GM12878 (cell line): ENCODE data around the gene PSMB9. TPM values are rescaled to one million over a fixed set of nuclear protein-coding genes. Genes with fewer than 3 reads are reported as not detected.

Experiments used
- ATAC-seq: fragments of 200-7000 bp; cut with Tn5 transposase; 3 replicates; pipeline ENCODE4 v1.9.1; 2020; ENCODE audit warnings: mild to moderate bottlenecking, moderate library complexity
- BruUV-seq: library from RNA; stranded (reverse); fragments of 400-500 nt; replicated peaks from 2 replicates; lab custom pipeline; 2021; lab: Mats Ljungman, UMichigan
- CTCF ChIA-PET: fragments of 300-600 bp; sonication (Branson Sonifier 250); formaldehyde crosslinking; extraction: SDS; loops from one replicate; lab custom pipeline; 2021; ENCODE audit warnings: inconsistent platforms; lab: Yijun Ruan, JAX
- POLR2A ChIA-PET: fragments of 350-600 bp; formaldehyde crosslinking; extraction: SDS; loops from one replicate; lab custom pipeline; 2021; ENCODE audit warnings: inconsistent platforms; lab: Charles Lee
- RAD21 ChIA-PET: fragments of 300-600 bp; sonication (Branson Sonifier 250); formaldehyde crosslinking; loops from one replicate; lab custom pipeline; 2023; ENCODE audit warnings: antibody characterized with exemption; ENCODE audit not compliant: unreplicated experiment; lab: Charles Lee
- SMC1A ChIA-PET: fragments of 300-600 bp; sonication (Branson Sonifier 250); formaldehyde crosslinking; loops from one replicate; lab custom pipeline; 2023; ENCODE audit not compliant: unreplicated experiment, uncharacterized antibody; lab: Charles Lee
- DNase-seq: peaks from one replicate; pipeline ENCODE4 v3.0.0-alpha.2; 2011; ENCODE audit warnings: low read depth, low spot score
- FAIRE-seq: peaks from 3 replicates; lab custom pipeline; 2011; peaks lifted over from hg19 to GRCh38; lab: Jason Lieb, UNC
- H2AFZ ChIP-seq: 2 replicates; pipeline ENCODE4 v1.6.0; 2011; ENCODE audit warnings: low read depth, low read length, control low read depth; ENCODE audit not compliant: control insufficient read depth
- H3K27ac ChIP-seq: 2 replicates; pipeline ENCODE4 v1.5.1; 2011; ENCODE audit warnings: control low read depth; ENCODE audit not compliant: control insufficient read depth, insufficient read depth
- H3K27me3 ChIP-seq, 2 experiments: replicated peaks in 1 of 2; 2 replicates each; pipeline versions ENCODE4 v1.6.0 to v1.6.1; 2011; ENCODE audit warnings: low read length in 1 of 2; ENCODE audit not compliant: control insufficient read depth in 2 of 2, insufficient read depth in 2 of 2
- H3K36me3 ChIP-seq, 2 experiments: 2 replicates each; pipeline ENCODE4 v1.5.1; 2011; ENCODE audit warnings: low read length in 1 of 2; ENCODE audit not compliant: control insufficient read depth in 2 of 2, insufficient read depth in 2 of 2
- H3K4me1 ChIP-seq: 2 replicates; pipeline ENCODE4 v1.6.1; 2011; ENCODE audit warnings: mild to moderate bottlenecking, low read length, moderate library complexity, mixed read lengths; ENCODE audit not compliant: control insufficient read depth, insufficient read depth
- H3K4me2 ChIP-seq: 2 replicates; pipeline ENCODE4 v1.6.0; 2011; ENCODE audit warnings: control low read depth; ENCODE audit not compliant: control insufficient read depth, insufficient read depth
- H3K4me3 ChIP-seq: fragments of 200-600 bp; sonication (generic); 2 replicates; pipeline ENCODE4 v1.5.1; 2016
- H3K79me2 ChIP-seq: 2 replicates; pipeline ENCODE4 v1.6.0; 2011; ENCODE audit warnings: low read length; ENCODE audit not compliant: control insufficient read depth, insufficient read depth
- H3K9ac ChIP-seq: 2 replicates; pipeline ENCODE4 v1.8.0; 2011; ENCODE audit warnings: low read length, control low read depth, mixed read lengths; ENCODE audit not compliant: control insufficient read depth, insufficient read depth
- H3K9me3 ChIP-seq: replicated peaks from 3 replicates; pipeline ENCODE4 v1.5.1; 2011; ENCODE audit warnings: mild to moderate bottlenecking, low read length; ENCODE audit not compliant: control insufficient read depth, insufficient read depth
- H4K20me1 ChIP-seq: 2 replicates; pipeline ENCODE4 v1.6.0; 2011; ENCODE audit not compliant: control insufficient read depth, insufficient read depth
- FOS ChIP-seq: IDR thresholded peaks from 3 replicates; pipeline ENCODE4 v1.6.1; 2011; ENCODE audit warnings: borderline replicate concordance; ENCODE audit not compliant: insufficient read length; ENCODE audit errors: extremely low read depth
- HDAC6 ChIP-seq: fragments of 200-600 bp; sonication (generic); IDR thresholded peaks from one replicate; pipeline ENCODE4 v1.8.0; 2017; ENCODE audit warnings: antibody characterized with exemption; ENCODE audit not compliant: unreplicated experiment
- NR2C1 ChIP-seq: fragments of 450-650 bp; IDR thresholded peaks from 2 replicates; pipeline ENCODE4 v1.6.1; 2017; ENCODE audit warnings: antibody characterized with exemption, mild to moderate bottlenecking, moderate library complexity
- PML ChIP-seq: IDR thresholded peaks from 2 replicates; pipeline ENCODE4 v1.6.1; 2012; ENCODE audit warnings: low read length, inconsistent platforms
- TCF12 ChIP-seq: IDR thresholded peaks from 2 replicates; pipeline ENCODE4 v1.6.1; 2011; ENCODE audit warnings: low read depth, mild to moderate bottlenecking, low read length
- WGBS: methylation state at CpG from one replicate; pipeline ENCODE4 v1.1.6; 2016; ENCODE audit warnings: low lambda C conversion rate; ENCODE audit not compliant: insufficient replicate concordance, insufficient coverage; ENCODE audit errors: missing lambda C conversion rate; 5-methylcytosine and 5-hydroxymethylcytosine counted together
- in situ Hi-C: fragments of 300-500 bp; cut with MboI; formaldehyde crosslinking; loops from 9 replicates; pipeline ENCODE4 v1.14.3; 2018; ENCODE audit warnings: mixed read lengths
- intact Hi-C: fragments of 100-400 bp; cut with micrococcal nuclease; formaldehyde crosslinking; loops from one replicate; pipeline ENCODE4 v1.14.2; 2022; ENCODE audit not compliant: unreplicated experiment
- polyA plus RNA-seq, 11 experiments: library from polyadenylated mRNA; depleted of rRNA in 4 of 11; unstranded in 6 of 11; stranded (reverse) in 5 of 11; fragments of >200 nt; fragmentation: Nextera tagmentation in 4 of 11; fragmentation: Illumina TruSeq in 1 of 11; extraction: Ambion mirVana in 4 of 11; extraction: Trizol in 1 of 11; gene quantifications; 1 replicate in 1 of 11; 2 replicates in 10 of 11; pipeline versions ENCODE4 v1.2.1 to v1.2.3, GENCODE V29; 2011 to 2016; ENCODE audit warnings: inconsistent platforms in 2 of 11, missing spikeins in 2 of 11, low read depth in 1 of 11
- total RNA-seq, 4 experiments: library from RNA; depleted of rRNA in 3 of 4; stranded (reverse); fragments of >200 nt in 3 of 4; fragmentation: Illumina TruSeq in 1 of 4; extraction: Trizol in 1 of 4; gene quantifications; 2 replicates each; pipeline versions ENCODE4 v1.2.1 to v1.2.3, GENCODE V29; 2013 to 2021
- TF ChIP-seq, protein P1 (sequence below): IDR thresholded peaks from 2 replicates; pipeline ENCODE4 v1.6.1; 2011; ENCODE audit warnings: borderline replicate concordance, low read depth, mild to moderate bottlenecking, moderate library complexity, mixed read lengths, low read length; ENCODE audit not compliant: insufficient read depth; ENCODE audit errors: extremely low read length

The PSMB9 gene
- total and polyA plus RNA-seq, 10 of the 15 experiments (the other 5 are each of a cell fraction or from before 2014, with no cell fraction given), result 167 to 517 (median 275) TPM

- CTCF ChIA-PET, result interaction anchor here (1.0 kb wide), 1 partner anchor 78 kb away, joined by 3 read pairs; no protein-coding TSS in a partner anchor
- H3K36me3 ChIP-seq, result no peaks in the 10 kb centered on the region
- H2AFZ ChIP-seq, result no peak overlapping the region
- no peak for FAIRE-seq
- H3K4me2 ChIP-seq, result no peak overlapping the region
- H3K9me3 ChIP-seq, result no peaks in the 10 kb centered on the region
- POLR2A ChIA-PET, result no interaction called here
- no peaks in the 10 kb centered on the region for H4K20me1 ChIP-seq
- H3K4me3 ChIP-seq, result no peak overlapping the region
- SMC1A ChIA-PET, result interaction anchor here (1.0 to 2.7 kb wide), 2 partner anchors 20 to 78 kb away, joined by 3 to 27 read pairs; no protein-coding TSS in a partner anchor
- H3K27me3 ChIP-seq, result no peaks in the 10 kb centered on the region
- TF ChIP-seq NR2C1, result no peak
- TF ChIP-seq FOS, result no peak
- TF ChIP-seq PML, result no peak
- no peak for TF ChIP-seq TCF12
- TF ChIP-seq, protein P1, sequence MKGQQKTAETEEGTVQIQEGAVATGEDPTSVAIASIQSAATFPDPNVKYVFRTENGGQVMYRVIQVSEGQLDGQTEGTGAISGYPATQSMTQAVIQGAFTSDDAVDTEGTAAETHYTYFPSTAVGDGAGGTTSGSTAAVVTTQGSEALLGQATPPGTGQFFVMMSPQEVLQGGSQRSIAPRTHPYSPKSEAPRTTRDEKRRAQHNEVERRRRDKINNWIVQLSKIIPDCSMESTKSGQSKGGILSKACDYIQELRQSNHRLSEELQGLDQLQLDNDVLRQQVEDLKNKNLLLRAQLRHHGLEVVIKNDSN, result no peak
- no peak for TF ChIP-seq HDAC6
- TF ChIP-seq, all 136 proteins: peak for 0
- DNase-seq, result no peak
- no peak overlapping the region for H3K9ac ChIP-seq
- no TSS peak for BruUV-seq
- WGBS, result 4% methylated on average over 1 of the region's 1 CpG
- ATAC-seq, result no peak
- RAD21 ChIA-PET, result interaction anchor here (1.5 kb wide), 1 partner anchor 78 kb away, joined by 5 read pairs; no protein-coding TSS in a partner anchor
- intact Hi-C loops, result no loop called here
- H3K79me2 ChIP-seq, result no peaks in the 10 kb centered on the region
- in situ Hi-C loops, result no loop called here
- no peak overlapping the region for H3K27ac ChIP-seq
- H3K4me1 ChIP-seq, result no peaks in the 10 kb centered on the region
Observed at GRCh38 chr6:32906539-32906938, 52.5 kb downstream of the PSMB9 start.
